ENCODE results near the gene PTPN7.
"Not testable (repeated sequence)": the region's sequence is repeated elsewhere in the genome, so short reads cannot be mapped to it uniquely, and the experiment has no call there.

PTPN7 gene

GRCh38 chr1:202149566-202149965 lies 10.8 kb downstream of the PTPN7 start:
- no peak for DNase-seq

GRCh38 chr1:202148391-202148790 lies 12.0 kb downstream of the PTPN7 start:
- no peak for DNase-seq

- DNase-seq = no peak
Observed at GRCh38 chr1:202146993-202147392, 13.4 kb downstream of the PTPN7 start.

- no peak for DNase-seq
Observed at GRCh38 chr1:202146279-202146678, 14.1 kb downstream of the PTPN7 start.

GRCh38 chr1:202145744-202146140 lies 14.7 kb downstream of the PTPN7 start:
- DNase-seq = not testable (repeated sequence)

- DNase-seq = no peak
Observed at GRCh38 chr1:202145068-202145743, 15.2 kb downstream of the PTPN7 start.

GRCh38 chr1:202144402-202145067 lies 15.9 kb downstream of the PTPN7 start, which contains the start of gene ARL8A:
ARL8A (minus strand) TSS chr1:202144737; CDS start chr1:202144572, 165 bp downstream.
- DNase-seq = peak; percentile 58 to 72

- peak in 1 of 2 experiments; percentile 27 for DNase-seq
Observed at GRCh38 chr1:202143768-202144401, 16.5 kb downstream of the PTPN7 start.

- no peak for DNase-seq
Observed at GRCh38 chr1:202143011-202143767, 17.2 kb downstream of the PTPN7 start.

GRCh38 chr1:202141468-202141867 lies 18.9 kb downstream of the PTPN7 start:
- DNase-seq = not testable (repeated sequence)

- DNase-seq = no peak
Observed at GRCh38 chr1:202140833-202141232, 19.6 kb downstream of the PTPN7 start.

GRCh38 chr1:202135221-202135721 lies 25.1 kb downstream of the PTPN7 start:
- DNase-seq = peak; percentile 36 to 48

GRCh38 chr1:202134645-202135172 lies 25.7 kb downstream of the PTPN7 start:
- no peak for DNase-seq

- no peak for DNase-seq
Observed at GRCh38 chr1:202133989-202134388, 26.4 kb downstream of the PTPN7 start.

GRCh38 chr1:202133496-202133895 lies 26.9 kb downstream of the PTPN7 start:
- DNase-seq = no peak

- DNase-seq = no peak
Observed at GRCh38 chr1:202133001-202133400, 27.4 kb downstream of the PTPN7 start.

- no peak for DNase-seq
Observed at GRCh38 chr1:202131956-202132821, 28.2 kb downstream of the PTPN7 start.

- DNase-seq = no peak
Observed at GRCh38 chr1:202130816-202131522, 29.4 kb downstream of the PTPN7 start.

- DNase-seq = no peak
Observed at GRCh38 chr1:202130297-202130721, 30.1 kb downstream of the PTPN7 start.

GRCh38 chr1:202129453-202130296 lies 30.7 kb downstream of the PTPN7 start:
- DNase-seq = no peak
